Glomerular visceral epithelial cell (primary cell): Measurements from ENCODE around the gene RPS15.

ENCODE experiments used
- DNase-seq: peaks from one replicate; pipeline ENCODE4 v3.0.0-alpha.2; 2016; ENCODE audit errors: extremely low spot score

Gene RPS15

GRCh38 chr19:1434577-1435060 lies 3.6 kb upstream of the RPS15 start:
- DNase-seq: no peak

- DNase-seq: no peak
These were observed 2.7 kb upstream of the RPS15 start for GRCh38 chr19:1435378-1435989.

- DNase-seq: no peak
These were observed 587 bp upstream of the RPS15 start for GRCh38 chr19:1437609-1438008.

- DNase-seq: no peak
These were observed 748 bp downstream of the RPS15 start for GRCh38 chr19:1438933-1439354.

GRCh38 chr19:1439525-1440417 lies 1.6 kb downstream of the RPS15 start:
- peak; percentile 34 for DNase-seq

- no peak for DNase-seq
These were observed 2.2 kb downstream of the RPS15 start for GRCh38 chr19:1440418-1440801.

- DNase-seq: no peak
These were observed 2.8 kb downstream of the RPS15 start for GRCh38 chr19:1441022-1441426.

GRCh38 chr19:1441677-1442438 lies 3.7 kb downstream of the RPS15 start:
- no peak for DNase-seq

- peak; percentile 74 for DNase-seq
These were observed 7.2 kb downstream of the RPS15 start for GRCh38 chr19:1445185-1445931.

- peak; percentile 59 for DNase-seq
These were observed 7.9 kb downstream of the RPS15 start for GRCh38 chr19:1445932-1446712.

GRCh38 chr19:1446713-1447481 lies 8.7 kb downstream of the RPS15 start:
- no peak for DNase-seq

GRCh38 chr19:1447504-1447903 lies 9.3 kb downstream of the RPS15 start:
- DNase-seq: no peak

GRCh38 chr19:1447944-1448343 lies 9.7 kb downstream of the RPS15 start:
- DNase-seq: no peak

GRCh38 chr19:1449467-1450442 lies 11.6 kb downstream of the RPS15 start, which contains the start of gene APC2:
Gene APC2, plus strand, starts transcription at chr19:1450121. Its CDS starts 2,881 bp downstream, at chr19:1453002.
- DNase-seq: no peak

- no peak for DNase-seq
These were observed 12.8 kb downstream of the RPS15 start for GRCh38 chr19:1450735-1451731.

- no peak for DNase-seq
These were observed 14.0 kb downstream of the RPS15 start for GRCh38 chr19:1451916-1452801.
